Subcutaneous adipose tissue (tissue), 4 donors: ENCODE results near the gene TBCD. TPM values are rescaled to one million over a fixed set of nuclear protein-coding genes. Genes with fewer than 3 reads are reported as not detected.

ENCODE experiments used
- total RNA-seq, 4 donors: library from RNA; depleted of rRNA; stranded (reverse); fragments of >200 nt; gene quantifications; one replicate each; pipeline ENCODE4 v1.1.0, GENCODE V29; 2016
- TF ChIP-seq, protein P1 (sequence below): fragments of 450-650 bp; IDR thresholded peaks from one replicate; pipeline ENCODE4 v1.5.1; 2016; ENCODE audit warnings: low read depth, mild to moderate bottlenecking, control low read depth, antibody characterized with exemption, moderate library complexity

Gene TBCD
- total RNA-seq, 4 donors from 2014 or later, result 36.5 to 103 (median 54.7) TPM

DNA sequence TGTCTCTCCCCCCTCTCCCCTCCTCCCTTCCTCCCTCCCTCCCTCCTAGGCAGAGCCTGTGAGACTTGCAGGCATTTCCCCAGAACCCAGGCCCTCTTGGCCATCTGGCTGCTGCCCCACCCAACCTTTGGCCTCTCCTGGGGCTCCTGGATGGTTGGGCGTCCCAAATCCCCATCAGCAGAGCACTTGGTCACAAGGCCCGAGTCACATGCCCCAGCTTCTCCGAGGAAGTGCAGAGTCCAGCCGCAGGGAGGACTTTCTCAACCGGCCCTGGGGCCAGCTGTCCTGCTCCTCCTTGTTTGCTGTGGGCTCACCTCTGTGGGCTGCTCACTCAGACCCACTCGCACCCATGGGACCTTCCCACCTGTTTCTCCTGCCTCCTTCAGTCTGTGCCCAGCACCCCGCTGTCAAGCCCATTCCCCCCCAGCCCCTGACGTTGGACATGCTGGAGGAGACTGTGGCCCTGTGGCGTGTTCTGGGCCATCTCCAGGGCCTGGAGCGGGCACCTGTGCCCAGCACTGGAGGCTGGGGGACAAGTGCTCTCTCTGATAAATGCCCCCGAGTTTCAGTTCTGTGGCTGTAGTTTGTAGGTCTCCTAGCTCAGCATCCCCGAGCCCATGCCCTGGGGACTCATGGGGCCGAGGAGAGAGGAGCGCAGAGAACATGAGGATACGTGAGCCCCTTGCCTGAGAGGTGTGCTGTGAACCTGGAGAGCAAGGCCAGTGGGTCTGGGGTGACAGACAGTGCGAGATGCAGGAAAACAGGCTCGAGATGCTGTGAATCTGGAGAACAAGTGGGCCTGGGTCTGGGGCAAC is 130.2 kb downstream of the TBCD start:
- TF ChIP-seq, protein P1, sequence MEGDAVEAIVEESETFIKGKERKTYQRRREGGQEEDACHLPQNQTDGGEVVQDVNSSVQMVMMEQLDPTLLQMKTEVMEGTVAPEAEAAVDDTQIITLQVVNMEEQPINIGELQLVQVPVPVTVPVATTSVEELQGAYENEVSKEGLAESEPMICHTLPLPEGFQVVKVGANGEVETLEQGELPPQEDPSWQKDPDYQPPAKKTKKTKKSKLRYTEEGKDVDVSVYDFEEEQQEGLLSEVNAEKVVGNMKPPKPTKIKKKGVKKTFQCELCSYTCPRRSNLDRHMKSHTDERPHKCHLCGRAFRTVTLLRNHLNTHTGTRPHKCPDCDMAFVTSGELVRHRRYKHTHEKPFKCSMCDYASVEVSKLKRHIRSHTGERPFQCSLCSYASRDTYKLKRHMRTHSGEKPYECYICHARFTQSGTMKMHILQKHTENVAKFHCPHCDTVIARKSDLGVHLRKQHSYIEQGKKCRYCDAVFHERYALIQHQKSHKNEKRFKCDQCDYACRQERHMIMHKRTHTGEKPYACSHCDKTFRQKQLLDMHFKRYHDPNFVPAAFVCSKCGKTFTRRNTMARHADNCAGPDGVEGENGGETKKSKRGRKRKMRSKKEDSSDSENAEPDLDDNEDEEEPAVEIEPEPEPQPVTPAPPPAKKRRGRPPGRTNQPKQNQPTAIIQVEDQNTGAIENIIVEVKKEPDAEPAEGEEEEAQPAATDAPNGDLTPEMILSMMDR, result no peak

DNA sequence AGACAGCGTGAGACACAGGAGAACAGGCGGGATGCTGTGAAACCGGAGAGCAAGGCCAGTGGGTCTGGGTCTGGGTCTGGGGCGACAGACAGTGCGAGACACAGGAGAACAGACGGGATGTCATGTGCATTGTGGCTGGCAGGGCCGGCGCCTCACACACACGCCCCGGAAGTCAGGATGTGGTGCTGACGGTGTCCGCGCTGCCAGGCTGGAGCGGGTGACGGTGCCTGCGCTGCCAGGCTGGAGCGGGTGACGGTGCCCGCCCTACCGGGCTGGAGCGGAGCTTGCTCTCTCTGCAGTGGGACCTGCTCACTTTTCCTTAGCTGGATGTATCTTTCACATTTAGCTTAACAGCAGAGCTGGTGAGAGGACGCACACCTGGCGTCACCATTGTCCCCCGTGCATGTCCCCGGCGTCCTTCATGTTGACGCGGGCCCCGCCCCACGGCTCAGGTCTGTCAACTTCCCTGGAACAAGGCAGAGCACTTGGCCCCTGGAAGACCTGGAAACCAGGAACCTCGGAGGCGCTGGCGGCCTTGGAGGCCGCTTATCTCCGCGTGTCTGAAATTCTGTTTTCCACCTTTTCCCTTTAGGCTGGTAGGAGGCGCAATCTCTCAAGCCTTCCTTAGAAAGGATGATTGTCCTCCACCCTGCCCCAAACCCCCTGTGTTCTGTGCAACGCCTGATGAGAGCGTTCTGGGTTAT is 131.0 kb downstream of the TBCD start:
- TF ChIP-seq, protein P1, result no peak

DNA sequence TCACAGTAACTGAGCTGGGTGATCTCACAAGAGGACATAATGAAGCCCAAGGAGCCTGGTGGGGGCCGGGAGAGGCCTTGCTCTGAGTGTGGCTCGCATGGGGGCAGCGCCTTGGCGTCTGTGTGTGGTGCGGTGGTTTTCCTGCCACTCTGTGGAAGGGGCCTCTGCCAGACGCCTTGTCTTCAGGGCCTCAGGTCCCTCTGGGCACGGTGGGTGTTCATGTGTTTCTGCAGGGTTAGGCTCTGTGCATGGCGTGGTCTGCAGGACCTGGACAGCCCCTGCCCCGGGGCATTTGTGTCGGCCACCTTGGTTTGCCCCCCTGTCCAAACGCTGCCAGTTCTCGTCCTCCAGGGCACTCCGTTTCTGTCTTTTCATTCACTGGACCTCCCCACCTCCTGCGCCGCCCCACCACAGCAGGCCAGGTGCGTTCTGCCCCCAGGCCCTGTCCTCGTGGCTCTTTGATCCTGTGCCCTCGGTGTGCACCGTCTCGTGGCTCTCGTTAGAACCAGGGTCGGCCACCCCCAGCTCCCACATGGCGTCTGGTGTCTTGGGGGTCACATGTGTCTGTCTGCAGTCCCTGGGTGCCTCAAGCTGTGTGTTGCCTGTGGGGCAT is 131.7 kb downstream of the TBCD start:
- TF ChIP-seq, protein P1, result no peak

DNA sequence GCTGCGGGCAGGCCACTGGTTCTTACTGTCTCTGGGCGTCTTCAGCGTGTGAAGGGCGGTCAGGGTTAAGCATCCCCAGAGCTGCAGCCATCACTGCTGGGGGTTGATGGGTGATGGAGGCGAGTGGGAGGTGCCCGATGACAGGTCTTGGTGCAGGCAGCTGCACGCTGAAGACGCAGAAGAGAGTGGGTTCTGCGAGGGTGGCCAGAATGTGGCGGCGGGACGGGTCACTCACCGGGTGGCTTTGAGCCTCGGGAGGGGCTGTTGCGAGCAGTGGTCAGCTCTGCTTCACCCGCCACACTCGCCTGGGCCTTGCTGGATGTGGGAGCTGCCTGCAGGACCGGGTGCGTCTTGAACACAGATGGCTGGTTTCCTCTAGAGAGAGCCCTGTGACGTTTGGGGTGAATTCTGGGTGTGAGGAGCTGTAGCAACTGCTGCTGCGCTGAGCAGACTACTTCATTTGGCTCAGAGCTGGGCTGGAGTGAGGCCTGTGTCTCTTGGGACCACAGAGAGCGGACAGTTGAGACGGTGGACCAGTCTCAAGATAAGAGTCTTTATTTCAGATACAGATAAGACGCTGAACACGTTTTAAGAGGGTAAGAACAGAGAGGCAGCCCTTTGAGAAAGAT is 132.6 kb downstream of the TBCD start:
- TF ChIP-seq, protein P1, result no peak

DNA sequence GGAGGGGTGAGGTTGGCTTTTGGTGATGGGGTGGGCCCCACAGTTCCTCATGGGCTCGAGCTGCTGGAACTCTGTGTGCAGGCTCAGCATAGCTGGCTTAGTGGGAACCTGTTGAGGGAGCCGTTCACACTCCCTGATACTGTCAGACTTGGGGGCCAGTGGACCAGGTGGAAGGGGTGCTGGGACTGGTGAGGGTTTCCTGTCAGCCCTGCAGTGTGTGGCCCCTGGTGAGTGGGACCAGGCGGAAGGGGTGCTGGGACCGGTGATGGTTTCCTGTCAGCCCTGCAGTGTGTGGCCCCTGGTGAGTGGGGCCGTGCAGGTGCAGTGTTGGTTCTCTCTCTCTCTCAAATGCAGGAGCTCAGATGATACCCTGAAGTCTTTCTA is 133.1 kb downstream of the TBCD start:
- TF ChIP-seq, protein P1, result no peak

DNA sequence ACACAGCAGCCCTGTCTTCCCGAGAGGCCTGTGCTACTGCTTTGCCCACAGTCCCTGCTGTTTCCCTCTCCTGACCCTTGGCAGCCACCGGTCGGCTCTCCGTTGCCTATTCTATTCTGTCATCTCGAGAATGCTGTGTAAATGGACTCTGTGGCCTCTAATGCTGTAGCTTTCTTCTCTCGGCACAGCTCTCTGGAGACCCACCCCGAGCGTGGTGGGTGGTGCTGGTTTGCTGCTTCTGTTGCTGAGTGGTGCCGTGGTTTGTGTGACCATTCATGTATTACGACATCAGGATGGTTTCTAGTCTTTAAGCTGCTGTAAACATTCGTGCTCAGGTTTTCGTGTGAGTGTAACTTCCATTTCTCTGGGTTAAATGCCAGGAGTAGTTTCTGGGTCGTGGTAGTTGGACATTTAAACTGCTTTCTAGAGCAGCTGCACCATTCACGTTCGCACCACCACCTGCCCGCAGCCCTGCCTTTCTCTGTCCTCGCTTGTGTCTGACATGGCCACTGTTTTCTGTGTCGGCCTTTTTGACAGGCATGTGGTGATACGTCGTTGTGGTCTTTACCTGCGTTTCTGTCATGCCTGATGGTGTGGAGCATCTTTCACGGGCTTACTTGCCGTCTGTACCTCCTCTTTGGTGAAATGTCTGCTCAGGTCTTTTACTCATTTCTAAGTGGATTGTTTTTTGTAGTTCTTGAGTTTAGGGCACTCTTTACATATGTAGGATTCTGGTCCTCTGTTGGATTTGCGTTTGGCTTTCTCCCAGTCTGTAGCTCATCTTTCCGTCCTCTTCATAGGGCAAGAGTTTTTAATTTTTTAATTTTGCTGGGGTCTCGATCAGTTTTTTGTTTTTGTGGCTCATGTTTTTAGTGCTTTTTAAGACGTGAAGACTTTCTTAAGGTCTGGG is 135.6 kb downstream of the TBCD start:
- TF ChIP-seq, protein P1, result no peak
